GM23338 (cell line): ENCODE measurements around the gene EMX1.

Experiments
- CREB1 ChIP-seq: fragments of 250-450 bp; sonication (Bioruptor Pico); IDR thresholded peaks from 2 replicates; pipeline ENCODE4 v1.5.0; 2020; ENCODE audit warnings: low read depth, mild to moderate bottlenecking, moderate library complexity
- CTCF ChIP-seq, 2 experiments: fragments of 200-600 bp in 1 of 2; sonication (generic) in 1 of 2; conservative IDR thresholded peaks; 2 replicates each; pipeline versions ENCODE4 v1.5.1 to v1.6.1; 2016 to 2017; ENCODE audit warnings: antibody characterized with exemption in 2 of 2, low read depth in 2 of 2, mild to moderate bottlenecking in 2 of 2, moderate library complexity in 1 of 2
- ETS1 ChIP-seq: IDR thresholded peaks from 2 replicates; pipeline ENCODE4 v1.6.1; 2016; ENCODE audit warnings: antibody characterized with exemption
- EZH2 ChIP-seq: fragments of 200-600 bp; sonication (generic); IDR thresholded peaks from one replicate; pipeline ENCODE4 v1.8.0; 2017; ENCODE audit warnings: antibody characterized with exemption, mild to moderate bottlenecking, low read depth; ENCODE audit not compliant: unreplicated experiment
- EZH2phosphoT487 ChIP-seq: fragments of 200-600 bp; sonication (generic); IDR thresholded peaks from one replicate; pipeline ENCODE4 v1.8.1; 2018; ENCODE audit warnings: antibody characterized with exemption; ENCODE audit not compliant: unreplicated experiment
- JUNB ChIP-seq: IDR thresholded peaks from one replicate; pipeline ENCODE4 v1.6.1; 2016; ENCODE audit warnings: antibody characterized with exemption; ENCODE audit not compliant: unreplicated experiment
- POLR2AphosphoS5 ChIP-seq: IDR thresholded peaks from 2 replicates; pipeline ENCODE4 v1.6.1; 2016; ENCODE audit warnings: antibody characterized with exemption, low read depth
- REST ChIP-seq: IDR thresholded peaks from one replicate; pipeline ENCODE4 v1.6.1; 2018; ENCODE audit warnings: antibody characterized with exemption; ENCODE audit not compliant: unreplicated experiment
- STAT1 ChIP-seq: IDR thresholded peaks from one replicate; pipeline ENCODE4 v1.6.1; 2016; ENCODE audit warnings: antibody characterized with exemption; ENCODE audit not compliant: unreplicated experiment
- ZNF331 ChIP-seq: fragments of 250-450 bp; sonication (Bioruptor Pico); IDR thresholded peaks from 2 replicates; pipeline ENCODE4 v1.5.0; 2020; ENCODE audit warnings: low read depth, mild to moderate bottlenecking, moderate library complexity

- TF ChIP-seq CTCF (conservative IDR thresholded peaks at IDR 0.05; ENCODE audit: low read depth in 2 of 2) = no peak
- no peak for TF ChIP-seq EZH2
- TF ChIP-seq REST = no peak
- TF ChIP-seq STAT1 = no peak
- no peak for TF ChIP-seq CREB1 (CRISPR knock-in tag)
- no peak for TF ChIP-seq EZH2phosphoT487
- no peak for TF ChIP-seq JUNB
- no peak for TF ChIP-seq ETS1
- TF ChIP-seq POLR2AphosphoS5 = no peak
- no peak for TF ChIP-seq ZNF331
Measured at GRCh38 chr2:72942881-72943418, 25.6 kb downstream of the EMX1 start.
